Activated CD4-positive, alpha-beta memory T cell treated with anti-CD3 and anti-CD28 coated beads for 36 hours (primary cell): Measurements from ENCODE around the gene ECSCR. TPM values are rescaled to one million over a fixed set of nuclear protein-coding genes. Genes with fewer than 3 reads are reported as not detected.
"Not testable (repeated sequence)": the region's sequence is repeated elsewhere in the genome, so short reads cannot be mapped to it uniquely, and the experiment has no call there.

Source experiments
- CTCF ChIA-PET: fragments of 350-600 bp; sonication (Branson Sonifier 250); formaldehyde crosslinking; loops from one replicate; lab custom pipeline; 2021; ENCODE audit warnings: antibody characterized with exemption, inconsistent platforms; lab: Charles Lee
- POLR2A ChIA-PET: fragments of 350-600 bp; sonication (Branson Sonifier 250); formaldehyde crosslinking; loops from one replicate; lab custom pipeline; 2021; ENCODE audit warnings: antibody characterized with exemption; lab: Charles Lee
- DNase-seq: peaks from one replicate; pipeline ENCODE4 v3.0.0-alpha.2; 2020
- H3K27ac Mint-ChIP-seq: one replicate; pipeline ENCODE4 v1.8.0; 2021; ENCODE audit warnings: mixed read lengths
- H3K27me3 Mint-ChIP-seq: one replicate; pipeline ENCODE4 v1.8.0; 2021; ENCODE audit warnings: mixed read lengths
- H3K36me3 Mint-ChIP-seq: one replicate; pipeline ENCODE4 v1.8.0; 2021; ENCODE audit warnings: mixed read lengths
- H3K4me1 Mint-ChIP-seq: one replicate; pipeline ENCODE4 v1.8.0; 2021; ENCODE audit warnings: low read depth, mixed read lengths
- H3K4me3 Mint-ChIP-seq: one replicate; pipeline ENCODE4 v1.8.0; 2021; ENCODE audit warnings: mild to moderate bottlenecking, mixed read lengths
- H3K9me3 Mint-ChIP-seq: one replicate; pipeline ENCODE4 v1.8.0; 2021; ENCODE audit warnings: mixed read lengths
- intact Hi-C: fragments of 100-400 bp; cut with micrococcal nuclease; formaldehyde crosslinking; loops from one replicate; pipeline ENCODE4 v1.15.1; 2023
- total RNA-seq, 2 experiments: library from RNA; stranded (reverse); gene quantifications; one replicate each; pipeline ENCODE4 v1.2.3, GENCODE V29; 2021

ECSCR gene
- total RNA-seq, 2 experiments from 2014 or later, result 3.7 to 4.2 TPM

GRCh38 chr5:139443831-139444453 lies 18.6 kb downstream of the ECSCR start:
- POLR2A ChIA-PET, result interaction anchor here (0.7 to 7.5 kb wide), 7 partner anchors 15 to 117 kb away, joined by 3 to 69 read pairs (median 17); partner anchors contain the start of genes SPATA24, STING1 and UBE2D2
- Mint-ChIP-seq H3K27me3 (no peaks in the 10 kb centered on the region), H3K4me3 (peak overlapping the region; percentile 21), H3K9me3 (no peaks in the 10 kb centered on the region), H3K36me3 (peaks cover 5% of the 10 kb centered on the region), H3K27ac (peak overlapping the region; percentile 93), H3K4me1 (peaks cover 85% of the 10 kb centered on the region)
- no peak for DNase-seq
- CTCF ChIA-PET, result interaction anchor here (0.9 to 3.2 kb wide), 7 partner anchors 14 to 69 kb away, joined by 3 to 14 read pairs (median 4); no protein-coding TSS in a partner anchor
- intact Hi-C loops, result no loop called here

- H3K4me3 Mint-ChIP-seq, result peak overlapping the region; percentile 98
- H3K9me3 Mint-ChIP-seq, intact Hi-C loops, H3K27me3 Mint-ChIP-seq, DNase-seq: not testable (repeated sequence)
- CTCF ChIA-PET, result interaction anchor here (1.0 to 5.3 kb wide), 3 partner anchors 18 to 72 kb away, joined by 3 to 51 read pairs (median 29); no protein-coding TSS in a partner anchor
- peak overlapping the region; percentile 99 for H3K27ac Mint-ChIP-seq
- POLR2A ChIA-PET, result interaction anchor here (0.7 to 5.1 kb wide), 5 partner anchors 7 to 71 kb away, joined by 4 to 65 read pairs (median 23); no protein-coding TSS in a partner anchor
- peaks cover 70% of the 10 kb centered on the region for H3K4me1 Mint-ChIP-seq
- H3K36me3 Mint-ChIP-seq, result peaks cover 21% of the 10 kb centered on the region
These were observed 22.1 kb downstream of the ECSCR start for GRCh38 chr5:139440416-139440815.

- H3K4me1 Mint-ChIP-seq, result peaks cover 62% of the 10 kb centered on the region
- ChIA-PET POLR2A (interaction anchor here (0.7 to 5.1 kb wide), 15 partner anchors 8 to 124 kb away, joined by 3 to 79 read pairs (median 8); partner anchors contain the start of genes SPATA24 and STING1), CTCF (interaction anchor here (0.7 to 5.8 kb wide), 12 partner anchors 9 to 77 kb away, joined by 3 to 51 read pairs (median 10); partner anchors contain the start of genes SMIM33, SPATA24 and STING1)
- peaks cover 26% of the 10 kb centered on the region for H3K36me3 Mint-ChIP-seq
- no peaks in the 10 kb centered on the region for H3K27me3 Mint-ChIP-seq
- peak within 1 kb of the TSS; percentile 98 for H3K4me3 Mint-ChIP-seq
- DNase-seq, result peak; percentile 96
- no peaks in the 10 kb centered on the region for H3K9me3 Mint-ChIP-seq
- peak within 1 kb of the TSS; percentile 99 for H3K27ac Mint-ChIP-seq
- intact Hi-C loops, result loop anchor here (1.0 to 5.0 kb wide), 9 partner anchors 8 to 864 kb away; partner anchors contain the start of genes HSPA9, SIL1, SPATA24 and STING1
These were observed 23.3 kb downstream of the ECSCR start, which contains the start of gene DNAJC18 for GRCh38 chr5:139439013-139439903. Gene DNAJC18 (minus strand): TSS chr5:139439525. CDS start chr5:139439445, 80 bp downstream.

- Mint-ChIP-seq H3K4me1 (peaks cover 56% of the 10 kb centered on the region), H3K36me3 (peaks cover 26% of the 10 kb centered on the region), H3K27me3 (no peaks in the 10 kb centered on the region), H3K27ac (peak overlapping the region; percentile 99), H3K4me3 (peak overlapping the region; percentile 98), H3K9me3 (no peaks in the 10 kb centered on the region)
- CTCF ChIA-PET, result interaction anchor here (1.0 to 5.8 kb wide), 10 partner anchors 9 to 78 kb away, joined by 3 to 51 read pairs (median 10); partner anchors contain the start of genes SMIM33, SPATA24 and STING1
- no peak for DNase-seq
- POLR2A ChIA-PET, result interaction anchor here (0.7 to 5.1 kb wide), 13 partner anchors 8 to 73 kb away, joined by 4 to 79 read pairs (median 8); partner anchors contain the start of genes SPATA24 and STING1
- intact Hi-C loops, result loop anchor here (1.0 to 5.0 kb wide), 9 partner anchors 9 to 864 kb away; partner anchors contain the start of genes HSPA9, SIL1, SPATA24 and STING1
These were observed 23.9 kb downstream of the ECSCR start for GRCh38 chr5:139438707-139439012.

GRCh38 chr5:139435676-139436075 lies 26.9 kb downstream of the ECSCR start:
- H3K4me3 Mint-ChIP-seq, result no peak overlapping the region
- no peaks in the 10 kb centered on the region for H3K9me3 Mint-ChIP-seq
- DNase-seq, result no peak
- H3K4me1 Mint-ChIP-seq, result peaks cover 34% of the 10 kb centered on the region
- no peak overlapping the region for H3K27ac Mint-ChIP-seq
- ChIA-PET POLR2A (interaction anchor here (0.9 to 5.1 kb wide), 6 partner anchors 12 to 78 kb away, joined by 3 to 79 read pairs (median 30); partner anchors contain the start of genes SMIM33 and STING1), CTCF (interaction anchor here (2.1 to 5.8 kb wide), 5 partner anchors 12 to 77 kb away, joined by 10 to 51 read pairs (median 29); partner anchors contain the start of genes SMIM33 and STING1)
- intact Hi-C loops, result loop anchor here (5.0 kb wide), 1 partner anchor 77 kb away; no protein-coding TSS in a partner anchor
- peaks cover 26% of the 10 kb centered on the region for H3K36me3 Mint-ChIP-seq
- H3K27me3 Mint-ChIP-seq, result no peaks in the 10 kb centered on the region

GRCh38 chr5:139431706-139432105 lies 30.8 kb downstream of the ECSCR start:
- intact Hi-C loops, result no loop called here
- ChIA-PET POLR2A (interaction anchor here (1.6 kb wide), 1 partner anchor 28 kb away, joined by 3 read pairs; no protein-coding TSS in a partner anchor), CTCF (interaction anchor here (2.5 to 3.5 kb wide), 2 partner anchors 9 to 81 kb away, joined by 11 to 13 read pairs; no protein-coding TSS in a partner anchor)

GRCh38 chr5:139430015-139430414 lies 32.5 kb downstream of the ECSCR start:
- peaks cover 30% of the 10 kb centered on the region for H3K36me3 Mint-ChIP-seq
- peak overlapping the region; percentile 69 for H3K27ac Mint-ChIP-seq
- H3K4me1 Mint-ChIP-seq, result peaks cover 11% of the 10 kb centered on the region
- POLR2A ChIA-PET, result interaction anchor here (0.6 to 2.4 kb wide), 5 partner anchors 9 to 51 kb away, joined by 3 to 9 read pairs (median 4); partner anchors contain the start of genes DNAJC18 and SMIM33
- intact Hi-C loops, result no loop called here
- H3K9me3 Mint-ChIP-seq, result no peaks in the 10 kb centered on the region
- H3K27me3 Mint-ChIP-seq, result no peaks in the 10 kb centered on the region
- H3K4me3 Mint-ChIP-seq, result no peak overlapping the region
- no peak for DNase-seq
- CTCF ChIA-PET, result interaction anchor here (0.6 to 3.7 kb wide), 7 partner anchors 9 to 840 kb away, joined by 3 to 21 read pairs (median 3); partner anchors contain the start of gene DNAJC18

More at GRCh38 chr5:139431706-139432105, 30.8 kb downstream of the ECSCR start:
- peak overlapping the region; percentile 15 for H3K27ac Mint-ChIP-seq
- H3K9me3 Mint-ChIP-seq, result no peaks in the 10 kb centered on the region
- H3K36me3 Mint-ChIP-seq, result peaks cover 22% of the 10 kb centered on the region
- no peaks in the 10 kb centered on the region for H3K27me3 Mint-ChIP-seq
- DNase-seq, result no peak
- peaks cover 11% of the 10 kb centered on the region for H3K4me1 Mint-ChIP-seq
- H3K4me3 Mint-ChIP-seq, result no peak overlapping the region

GRCh38 chr5:139426203-139426885 lies 36.2 kb downstream of the ECSCR start:
- no peaks in the 10 kb centered on the region for H3K9me3 Mint-ChIP-seq
- ChIA-PET CTCF (interaction anchor here (0.7 to 13.6 kb wide), 4 partner anchors 13 to 207 kb away, joined by 3 to 443 read pairs (median 3); partner anchors contain the start of gene DNAJC18), POLR2A (no interaction called here)
- intact Hi-C loops, result no loop called here
- no peaks in the 10 kb centered on the region for H3K27me3 Mint-ChIP-seq
- no peak for DNase-seq
- H3K4me1 Mint-ChIP-seq, result peaks cover 16% of the 10 kb centered on the region
- peaks cover 46% of the 10 kb centered on the region for H3K36me3 Mint-ChIP-seq
- no peak overlapping the region for H3K27ac Mint-ChIP-seq
- H3K4me3 Mint-ChIP-seq, result no peak overlapping the region

GRCh38 chr5:139425497-139425896 lies 37.0 kb downstream of the ECSCR start:
- CTCF ChIA-PET, result interaction anchor here (0.6 to 13.6 kb wide), 5 partner anchors 9 to 90 kb away, joined by 3 to 443 read pairs (median 3); partner anchors contain the start of gene DNAJC18
- Mint-ChIP-seq H3K4me3 (no peak overlapping the region), H3K27ac (no peak overlapping the region), H3K9me3 (no peaks in the 10 kb centered on the region), H3K4me1 (peaks cover 13% of the 10 kb centered on the region), H3K36me3 (peaks cover 51% of the 10 kb centered on the region), H3K27me3 (no peaks in the 10 kb centered on the region)
- POLR2A ChIA-PET, result no interaction called here
- intact Hi-C loops, result no loop called here
- DNase-seq, result no peak

GRCh38 chr5:139422307-139422893 lies 40.1 kb downstream of the ECSCR start:
- POLR2A ChIA-PET, result interaction anchor here (0.6 to 2.1 kb wide), 11 partner anchors 15 to 351 kb away, joined by 3 to 27 read pairs (median 5); partner anchors contain the start of genes DNAJC18, SMIM33 and STING1

More at GRCh38 chr5:139422307-139422893, 40.1 kb downstream of the ECSCR start:
- H3K36me3 Mint-ChIP-seq, result peaks cover 61% of the 10 kb centered on the region
- peak overlapping the region; percentile 83 for H3K27ac Mint-ChIP-seq
- H3K9me3 Mint-ChIP-seq, result no peaks in the 10 kb centered on the region
- peaks cover 10% of the 10 kb centered on the region for H3K4me1 Mint-ChIP-seq
- H3K27me3 Mint-ChIP-seq, result no peaks in the 10 kb centered on the region
- intact Hi-C loops, result loop anchor here (1.0 to 5.0 kb wide), 6 partner anchors 25 to 345 kb away; partner anchors contain the start of genes SMIM33 and STING1
- DNase-seq, result peak; percentile 50
- no peak overlapping the region for H3K4me3 Mint-ChIP-seq
- CTCF ChIA-PET, result interaction anchor here (0.6 to 13.6 kb wide), 36 partner anchors 8 to 440 kb away, joined by 3 to 443 read pairs (median 6); partner anchors contain the start of genes DNAJC18, SMIM33, SPATA24 and STING1
